Right cardiac atrium (tissue), 5 donors: ENCODE measurements around the gene MYOCOS. TPM values are rescaled to one million over a fixed set of nuclear protein-coding genes. Genes with fewer than 3 reads are reported as not detected.
A peak's percentile ranks its signal among the peaks of the same experiment; 100 is the strongest.

Experiments
- ATAC-seq, 2 donors: fragments of 200-7000 bp; cut with Tn5 transposase; one replicate each; pipeline versions ENCODE4 v1.8.0 to v1.9.1; 2020; ENCODE audit warnings: moderate library complexity in 2 of 2, mild to moderate bottlenecking in 1 of 2
- DNase-seq, 3 donors: peaks; one replicate each; pipeline ENCODE4 v3.0.0-alpha.2; 2020
- H3K27ac ChIP-seq: one replicate; pipeline ENCODE4 v1.5.1; 2013; ENCODE audit warnings: mild to moderate bottlenecking, low read length, control low read depth, moderate library complexity
- H3K27me3 ChIP-seq: one replicate; pipeline ENCODE4 v1.6.1; 2013; ENCODE audit not compliant: control insufficient read depth, insufficient read depth
- H3K4me1 ChIP-seq: one replicate; pipeline ENCODE4 v1.6.1; 2013; ENCODE audit warnings: low read length; ENCODE audit not compliant: control insufficient read depth, insufficient read depth
- H3K4me3 ChIP-seq: one replicate; pipeline ENCODE4 v1.5.1; 2013; ENCODE audit warnings: low read length, control low read depth
- H3K9me3 ChIP-seq: one replicate; pipeline ENCODE4 v1.6.1; 2013; ENCODE audit warnings: low read length; ENCODE audit not compliant: control insufficient read depth
- WGBS: extraction: QIAGEN DNeasy Blood & Tissue Kit; methylation state at CpG from one replicate; pipeline ENCODE4 v1.1.7; 2013; 5-methylcytosine and 5-hydroxymethylcytosine counted together
- intact Hi-C, 4 donors: fragments of 100-400 bp; cut with DNase I; formaldehyde crosslinking; loops; one replicate each; pipeline versions ENCODE4 v1.11.0 to v1.14.0; 2022 to 2023
- polyA plus RNA-seq: library from polyadenylated mRNA; stranded (reverse); fragments of 200-250 nt; gene quantifications from one replicate; pipeline ENCODE4 v1.2.3, GENCODE V29; 2013
- total RNA-seq, 4 donors: library from RNA; stranded (reverse); fragmentation: NEBNext Ultra II Directional; extraction: Animal tissue kit (Norgen Biotek cat#: 25700); gene quantifications; one replicate each; pipeline ENCODE4 v1.2.1, GENCODE V29; 2021
- donor health status: healthy with polysubstance abuse.
- donor health status: DM: no; HTN: yes; CAD: no.
- donor health status: DM: no; HTN: no; CAD: no.
- donor health status: DM: no; HTN: yes; CAD: no; lungs with severe emphysema.
- donor health status: DM: yes; HTN: yes; CAD: no.

Gene MYOCOS
- total and polyA plus RNA-seq, 5 donors, result 0.02 TPM; not detected in 4

GRCh38 chr1:171625225-171625624, 3.2 kb downstream of the MYOCOS start:
- 73% methylated on average over 1 of the region's 1 CpG for WGBS
- intact Hi-C loops, result no loop called here
- no peak overlapping the region for H3K27ac ChIP-seq

GRCh38 chr1:171627020-171627419, 5.0 kb downstream of the MYOCOS start:
- intact Hi-C loops, result no loop called here
- H3K27me3 ChIP-seq, result no peaks in the 10 kb centered on the region
- H3K4me1 ChIP-seq, result no peaks in the 10 kb centered on the region
- WGBS, result 72% methylated on average over 5 of the region's 5 CpGs
- DNase-seq, result no peak
- no peak overlapping the region for H3K4me3 ChIP-seq
- H3K27ac ChIP-seq, result no peak overlapping the region
- no peaks in the 10 kb centered on the region for H3K9me3 ChIP-seq
- no peak for ATAC-seq

More at GRCh38 chr1:171625225-171625624, 3.2 kb downstream of the MYOCOS start:
- DNase-seq, result no peak
- no peaks in the 10 kb centered on the region for H3K9me3 ChIP-seq
- no peak overlapping the region for H3K4me3 ChIP-seq
- no peaks in the 10 kb centered on the region for H3K27me3 ChIP-seq
- no peak for ATAC-seq
- no peaks in the 10 kb centered on the region for H3K4me1 ChIP-seq

- no peak overlapping the region for H3K27ac ChIP-seq
- ATAC-seq (no peak), DNase-seq (no peak)
- H3K9me3 ChIP-seq, result no peaks in the 10 kb centered on the region
- H3K27me3 ChIP-seq, result no peaks in the 10 kb centered on the region
- intact Hi-C loops, result no loop called here
- H3K4me1 ChIP-seq, result no peaks in the 10 kb centered on the region
- WGBS, result 96% methylated on average over 2 of the region's 2 CpGs
- no peak overlapping the region for H3K4me3 ChIP-seq
Measured at GRCh38 chr1:171628225-171628624, 6.2 kb downstream of the MYOCOS start.

- no peak overlapping the region for H3K4me3 ChIP-seq
- ATAC-seq (no peak), DNase-seq (no peak)
- intact Hi-C loops, result no loop called here
- no peaks in the 10 kb centered on the region for H3K4me1 ChIP-seq
- 86% methylated on average over 2 of the region's 2 CpGs for WGBS
- H3K27ac ChIP-seq, result no peak overlapping the region
- no peaks in the 10 kb centered on the region for H3K9me3 ChIP-seq
- no peaks in the 10 kb centered on the region for H3K27me3 ChIP-seq
Measured at GRCh38 chr1:171635661-171636060, 13.6 kb downstream of the MYOCOS start.

- Histone ChIP-seq H3K27me3 (no peaks in the 10 kb centered on the region), H3K4me1 (no peaks in the 10 kb centered on the region), H3K27ac (no peak overlapping the region), H3K9me3 (no peaks in the 10 kb centered on the region), H3K4me3 (no peak overlapping the region)
- 71% methylated on average over 11 of the region's 11 CpGs for WGBS
- intact Hi-C loops, result no loop called here
- ATAC-seq (no peak), DNase-seq (no peak)
Measured at GRCh38 chr1:171636141-171636540, 14.1 kb downstream of the MYOCOS start.

- DNase-seq, result no peak
- no peak for ATAC-seq
- Histone ChIP-seq H3K27ac (no peak overlapping the region), H3K9me3 (no peaks in the 10 kb centered on the region), H3K4me3 (no peak overlapping the region), H3K27me3 (no peaks in the 10 kb centered on the region), H3K4me1 (no peaks in the 10 kb centered on the region)
- WGBS, result 65% methylated on average over 4 of the region's 4 CpGs
- intact Hi-C loops, result no loop called here
Measured at GRCh38 chr1:171637928-171638576, 16.0 kb downstream of the MYOCOS start.

GRCh38 chr1:171640225-171640624, 18.2 kb downstream of the MYOCOS start:
- Histone ChIP-seq H3K4me3 (no peak overlapping the region), H3K4me1 (no peaks in the 10 kb centered on the region), H3K9me3 (no peaks in the 10 kb centered on the region), H3K27me3 (no peaks in the 10 kb centered on the region), H3K27ac (no peak overlapping the region)
- WGBS, result 94% methylated on average over 1 of the region's 1 CpG
- ATAC-seq, result no peak
- no peak for DNase-seq
- intact Hi-C loops, result loop anchor here in 3 of 4 donors (10.0 kb wide), 2 partner anchors 75 to 345 kb away; no protein-coding TSS in a partner anchor

GRCh38 chr1:171641076-171641864, 19.2 kb downstream of the MYOCOS start:
- Histone ChIP-seq H3K4me3 (no peak overlapping the region), H3K27me3 (no peaks in the 10 kb centered on the region), H3K27ac (no peak overlapping the region), H3K4me1 (peaks cover 4% of the 10 kb centered on the region), H3K9me3 (no peaks in the 10 kb centered on the region)
- intact Hi-C loops, result loop anchor here in 3 of 4 donors (10.0 kb wide), 2 partner anchors 74 to 344 kb away; no protein-coding TSS in a partner anchor
- WGBS, result 46% methylated on average over 10 of the region's 10 CpGs
- no peak for DNase-seq
- no peak for ATAC-seq

- Histone ChIP-seq H3K27ac (no peak overlapping the region), H3K9me3 (no peaks in the 10 kb centered on the region), H3K4me3 (no peak overlapping the region), H3K27me3 (no peaks in the 10 kb centered on the region), H3K4me1 (peaks cover 4% of the 10 kb centered on the region)
- 87% methylated on average over 4 of the region's 4 CpGs for WGBS
- intact Hi-C loops, result loop anchor here in 3 of 4 donors (10.0 kb wide), 2 partner anchors 73 to 343 kb away; no protein-coding TSS in a partner anchor
- ATAC-seq (no peak), DNase-seq (no peak)
Measured at GRCh38 chr1:171642197-171642596, 20.2 kb downstream of the MYOCOS start.

GRCh38 chr1:171643156-171643555, 21.1 kb downstream of the MYOCOS start:
- Histone ChIP-seq H3K4me3 (no peak overlapping the region), H3K27ac (no peak overlapping the region), H3K27me3 (no peaks in the 10 kb centered on the region), H3K4me1 (peaks cover 4% of the 10 kb centered on the region), H3K9me3 (no peaks in the 10 kb centered on the region)
- DNase-seq (no peak), ATAC-seq (no peak)
- 78% methylated on average over 8 of the region's 8 CpGs for WGBS
- intact Hi-C loops, result loop anchor here in 3 of 4 donors (10.0 kb wide), 2 partner anchors 72 to 342 kb away; no protein-coding TSS in a partner anchor

GRCh38 chr1:171644805-171645483, 22.9 kb downstream of the MYOCOS start:
- 14% methylated on average over 15 of the region's 15 CpGs for WGBS
- peak overlapping the region; percentile 16 for H3K27ac ChIP-seq
- H3K9me3 ChIP-seq, result no peaks in the 10 kb centered on the region
- H3K4me3 ChIP-seq, result no peak overlapping the region
- ATAC-seq (peak; percentile 82 to 89), DNase-seq (peak; percentile 77 to 89 (median 81))
- H3K4me1 ChIP-seq, result peaks cover 4% of the 10 kb centered on the region
- no peaks in the 10 kb centered on the region for H3K27me3 ChIP-seq
- intact Hi-C loops, result loop anchor here (2.0 to 10.0 kb wide), 4 partner anchors 70 to 340 kb away; no protein-coding TSS in a partner anchor
